Stimulated activated CD8-positive, alpha-beta memory T cell treated with anti-CD3 and anti-CD28 coated beads, Interleukin-7, amount 100 ng/mL, for 48 hours (primary cell): Measurements from ENCODE around the gene PRDM5.

Experiments used
- DNase-seq, 2 donors: peaks; one replicate each; pipeline ENCODE4 v3.0.0-alpha.2; 2020; ENCODE audit warnings: low read depth in 1 of 2; ENCODE audit errors: extremely low read depth in 1 of 2

PRDM5 gene

DNA sequence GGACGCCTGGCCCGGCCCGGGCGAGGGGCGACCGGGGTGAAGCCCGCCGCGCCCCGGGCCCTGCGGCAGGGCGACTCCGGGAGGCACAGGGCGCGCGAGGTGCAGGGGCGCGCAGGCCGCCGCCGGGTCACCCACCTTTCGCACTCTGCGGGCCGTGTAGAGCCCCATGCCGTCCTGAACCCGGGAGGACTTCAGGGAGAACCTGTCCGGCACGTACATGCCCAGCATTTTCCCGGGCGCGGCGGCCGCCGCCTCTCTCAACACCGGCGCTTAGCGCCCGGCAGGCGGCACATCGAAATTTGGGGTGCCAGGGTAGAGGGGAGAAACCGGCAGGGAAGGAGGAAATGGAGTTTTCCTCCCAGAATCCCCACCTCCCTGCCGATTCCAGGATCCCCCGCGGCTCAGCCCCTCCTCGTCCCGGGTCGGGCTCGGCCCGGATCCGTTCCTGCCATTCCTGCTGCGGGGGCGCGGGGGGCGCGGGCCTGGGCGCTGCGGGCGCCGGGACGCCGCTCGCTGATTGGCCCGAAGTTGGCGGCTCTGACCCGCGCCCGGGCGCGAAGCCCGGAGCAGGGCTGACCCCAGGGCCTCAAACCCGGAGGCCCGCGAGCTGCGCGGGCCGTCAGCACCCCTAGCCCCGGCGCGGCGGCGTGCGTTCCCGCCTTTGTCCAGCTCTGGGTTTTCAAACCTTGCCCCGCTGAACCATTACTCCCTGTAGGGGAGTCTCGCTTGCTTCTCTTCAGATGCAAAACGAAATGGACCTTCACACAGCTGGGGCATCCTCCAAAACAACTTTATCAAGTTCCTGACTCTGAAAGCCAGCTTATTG lies at the start of gene PRDM5:
TSS of gene PRDM5 (minus strand) at position 346 of the 826 bp plus-strand sequence. CDS start at position 228, 118 bp downstream.
- DNase-seq: no peak

- no peak for DNase-seq
Observed at GRCh38 chr4:120971884-120972283, 49.4 kb upstream of the PRDM5 start.

- no peak for DNase-seq
Observed at GRCh38 chr4:120965938-120966337, 43.4 kb upstream of the PRDM5 start.

- no peak for DNase-seq
Observed at GRCh38 chr4:120964596-120964995, 42.1 kb upstream of the PRDM5 start.

DNA sequence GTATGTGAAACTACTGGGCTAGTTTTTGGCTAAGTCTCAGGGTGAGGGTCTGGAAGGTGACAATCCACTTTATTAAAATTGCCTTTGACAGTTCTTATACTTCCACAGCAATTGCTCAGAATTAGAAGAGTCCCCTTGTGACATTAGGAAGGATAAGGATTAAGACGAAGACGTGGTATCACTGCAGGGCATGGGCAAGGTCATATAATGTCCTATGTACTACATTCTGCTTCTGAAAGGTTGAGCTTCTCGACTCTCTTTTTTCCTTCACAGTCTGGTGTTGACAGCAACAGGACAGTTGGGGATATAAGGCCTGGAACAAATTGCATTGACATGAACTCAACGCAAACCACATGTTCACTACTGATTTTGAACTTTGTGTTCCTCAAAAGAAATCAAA lies 40.9 kb upstream of the PRDM5 start:
- no peak for DNase-seq

DNA sequence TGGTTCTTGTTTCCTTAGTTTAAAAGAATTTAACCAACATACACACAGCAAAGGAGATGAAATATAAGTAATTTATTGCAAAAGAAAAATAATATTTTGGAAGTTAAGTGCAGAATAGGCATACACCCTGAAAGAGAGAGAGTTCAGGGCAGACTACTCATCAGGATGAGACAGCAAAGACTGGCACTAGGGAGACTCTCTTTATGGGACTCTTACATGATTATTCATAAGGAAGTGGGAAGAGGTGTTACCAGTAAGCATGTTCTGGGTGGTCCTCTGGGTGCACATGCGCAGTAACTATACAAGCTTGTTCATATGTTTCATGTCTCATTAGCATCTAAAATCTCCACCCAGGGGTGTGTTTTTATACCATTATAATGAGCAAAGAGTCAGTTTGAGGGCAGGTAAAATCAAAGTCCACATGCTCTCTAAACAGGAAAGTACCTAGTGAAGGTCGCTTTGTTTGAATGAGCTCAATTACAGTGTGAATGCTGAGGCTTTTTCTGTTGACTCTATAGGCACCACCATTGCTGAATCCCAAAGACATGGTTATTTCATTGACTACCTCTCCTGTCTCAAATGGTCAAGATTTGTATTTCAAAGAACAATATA lies 38.2 kb upstream of the PRDM5 start:
- no peak for DNase-seq

GRCh38 chr4:120948382-120948781 lies 25.9 kb upstream of the PRDM5 start:
- DNase-seq: no peak

DNA sequence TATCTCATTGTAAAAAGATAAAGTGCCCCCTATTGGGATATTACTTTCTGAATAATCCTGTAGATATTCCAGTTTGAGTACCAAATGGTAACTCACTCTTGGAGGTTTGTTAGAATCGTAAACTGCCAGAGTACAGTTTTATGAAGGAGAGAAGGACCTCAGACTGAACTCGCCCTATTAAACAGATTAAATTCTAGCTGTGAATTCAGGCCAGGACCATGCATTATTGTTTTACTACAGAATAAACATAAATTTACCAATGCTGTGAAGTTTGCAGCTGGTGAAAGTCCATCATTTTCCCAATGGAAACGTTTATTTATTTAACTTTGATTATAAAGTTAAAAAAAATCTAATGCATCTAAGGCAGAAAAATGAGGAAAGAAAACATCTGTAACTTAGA lies 20.2 kb upstream of the PRDM5 start:
- DNase-seq: no peak

- DNase-seq: no peak
Observed at GRCh38 chr4:120940547-120940946, 18.0 kb upstream of the PRDM5 start.

GRCh38 chr4:120939693-120940092 lies 17.2 kb upstream of the PRDM5 start:
- DNase-seq: no peak

GRCh38 chr4:120929847-120930246 lies 7.3 kb upstream of the PRDM5 start:
- DNase-seq: no peak

DNA sequence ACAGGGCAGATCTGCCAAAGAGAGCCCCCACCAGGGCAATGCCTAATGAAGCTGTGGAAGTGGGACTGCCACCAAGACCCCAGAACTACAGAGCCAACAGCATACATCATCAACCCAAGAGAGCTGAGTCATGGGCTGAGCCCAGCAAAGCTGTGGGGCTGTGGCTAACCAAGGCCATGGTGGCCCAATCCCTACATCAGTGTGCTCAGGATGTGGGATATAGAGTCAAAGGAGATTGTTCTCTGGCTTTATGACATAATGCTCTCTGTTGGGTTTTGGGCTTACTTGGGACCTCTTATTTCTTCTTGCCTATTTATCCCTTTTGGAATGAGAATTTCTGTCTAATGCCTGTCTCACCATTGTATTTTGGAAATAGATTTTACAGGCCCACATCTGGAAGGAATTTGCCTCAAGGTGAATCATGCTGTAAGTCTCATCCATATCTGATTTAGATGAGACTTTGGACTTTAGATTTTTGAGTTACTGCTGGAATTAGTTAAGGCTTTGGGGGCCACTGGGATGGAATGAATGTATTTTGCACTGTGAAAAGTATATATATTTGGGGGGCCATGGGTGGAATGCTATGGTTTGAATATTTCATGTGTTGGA lies 5.4 kb upstream of the PRDM5 start:
- no peak for DNase-seq

DNA sequence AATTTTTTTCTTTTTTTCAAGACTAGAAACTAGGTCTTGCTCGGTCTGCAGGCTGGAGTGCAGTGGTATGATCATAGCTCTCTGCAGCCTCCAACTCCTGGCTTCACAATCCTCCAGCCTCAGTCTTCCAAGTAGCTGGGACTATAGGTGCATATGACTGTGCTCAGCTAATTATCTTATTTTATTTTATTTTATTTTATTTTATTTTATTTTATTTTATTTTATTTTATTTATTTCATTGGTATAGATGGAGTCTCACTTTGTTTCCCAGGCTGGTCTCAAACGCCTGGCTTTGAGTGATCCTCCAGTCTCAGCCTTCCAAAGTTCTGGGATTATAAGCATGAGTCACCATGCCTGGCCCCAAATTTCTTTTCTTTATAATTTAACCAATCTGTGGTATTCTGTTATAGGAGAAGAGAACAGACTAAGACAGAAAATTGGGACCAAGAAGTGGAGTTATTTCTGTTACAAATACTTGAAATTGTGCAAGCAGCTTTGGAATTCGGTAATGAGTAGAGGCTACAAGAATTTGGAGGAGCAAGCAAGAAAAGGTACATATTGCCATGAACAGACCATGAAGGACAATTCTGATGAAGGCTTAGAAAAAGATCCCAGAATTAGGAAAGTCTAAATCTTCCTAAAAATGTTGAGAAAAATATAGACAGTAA lies 4.0 kb upstream of the PRDM5 start:
- DNase-seq: no peak

GRCh38 chr4:120924931-120925330 lies 2.4 kb upstream of the PRDM5 start:
- no peak for DNase-seq

GRCh38 chr4:120923207-120923522 lies 639 bp upstream of the PRDM5 start:
- no peak for DNase-seq

DNA sequence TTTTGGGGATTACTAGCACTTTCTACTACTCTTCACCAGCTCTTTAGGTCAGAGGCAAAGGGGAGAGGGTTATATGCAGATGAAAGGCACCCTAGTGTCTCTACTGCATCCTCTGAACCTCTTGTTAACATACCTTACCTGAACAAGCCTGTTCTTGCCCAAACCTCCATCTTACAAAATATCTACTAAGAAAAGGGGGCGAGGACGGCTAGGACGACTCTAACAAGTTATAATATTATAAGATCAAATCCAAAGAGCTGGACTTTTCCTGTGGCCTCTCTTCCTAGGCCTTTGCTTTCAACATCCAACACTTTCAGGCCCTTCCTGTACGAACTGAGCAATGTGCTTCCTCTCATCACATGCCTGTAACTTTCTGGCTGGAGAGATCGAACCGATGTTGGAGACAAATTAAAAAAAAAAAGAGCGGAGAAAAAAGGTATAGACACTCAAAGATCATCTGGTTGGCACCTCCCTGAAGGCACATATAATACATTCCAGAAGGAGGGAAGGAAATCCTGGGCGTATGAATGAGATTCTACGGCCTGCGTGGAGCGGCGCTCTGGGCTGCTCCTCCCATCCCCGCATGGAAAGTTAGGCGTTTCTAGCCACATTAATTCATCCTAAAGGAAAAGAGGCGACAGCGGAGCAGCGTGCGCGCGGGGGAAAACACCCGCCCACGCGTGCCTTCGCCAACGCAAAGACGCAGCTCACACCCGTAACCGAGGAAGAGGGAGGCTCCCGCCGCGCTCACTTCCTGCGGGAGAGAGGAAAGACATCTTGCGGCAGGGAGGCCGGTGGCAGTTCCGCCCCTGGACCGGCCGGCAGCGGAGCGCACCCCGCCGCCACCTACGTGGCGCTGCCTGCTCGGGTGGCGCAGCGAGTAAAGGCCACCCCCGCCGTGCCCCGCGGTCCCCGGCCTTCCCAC lies 808 bp downstream of the PRDM5 start:
- peak in 1 of 2 donors; percentile 38 for DNase-seq

- no peak for DNase-seq
Observed at GRCh38 chr4:120920666-120921065, 1.9 kb downstream of the PRDM5 start.

DNA sequence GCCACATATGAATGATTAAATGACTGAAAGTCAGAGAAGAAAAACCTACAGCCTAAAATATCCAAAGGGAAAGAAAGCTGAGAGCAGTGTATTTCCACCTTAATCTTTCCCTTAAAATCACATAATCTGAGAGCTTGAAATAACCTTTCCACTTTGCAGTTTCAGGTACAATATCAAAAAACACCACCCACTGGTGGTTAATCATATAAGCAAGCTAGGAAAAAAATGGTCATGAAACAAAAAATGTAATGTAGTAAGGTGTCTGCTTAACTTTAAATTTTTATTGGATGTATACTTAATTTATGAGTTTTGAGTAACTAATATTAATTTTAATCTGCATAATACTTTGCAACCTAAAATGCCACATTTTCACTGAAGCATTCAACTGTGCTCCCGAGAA lies 3.2 kb downstream of the PRDM5 start:
- no peak for DNase-seq

DNA sequence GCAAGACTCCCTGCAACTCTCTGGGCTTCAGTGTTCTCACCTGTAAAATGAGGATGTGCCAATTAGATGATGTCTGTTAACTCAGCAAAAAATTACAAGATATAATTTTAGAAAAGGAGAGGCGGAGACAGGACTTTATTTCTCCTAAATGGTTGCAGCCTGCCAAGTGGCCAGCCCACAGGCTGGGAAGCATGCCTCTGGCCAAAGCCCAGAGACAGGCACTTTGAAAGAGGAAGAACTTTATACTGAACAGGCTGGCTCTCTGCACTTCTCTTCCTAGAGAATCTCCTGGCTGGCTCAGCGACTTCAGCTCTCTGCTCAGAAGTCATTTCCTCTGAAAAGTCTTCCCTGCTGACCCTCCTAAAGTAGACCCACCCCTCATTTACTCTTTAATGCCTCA lies 3.7 kb downstream of the PRDM5 start:
- no peak for DNase-seq

DNA sequence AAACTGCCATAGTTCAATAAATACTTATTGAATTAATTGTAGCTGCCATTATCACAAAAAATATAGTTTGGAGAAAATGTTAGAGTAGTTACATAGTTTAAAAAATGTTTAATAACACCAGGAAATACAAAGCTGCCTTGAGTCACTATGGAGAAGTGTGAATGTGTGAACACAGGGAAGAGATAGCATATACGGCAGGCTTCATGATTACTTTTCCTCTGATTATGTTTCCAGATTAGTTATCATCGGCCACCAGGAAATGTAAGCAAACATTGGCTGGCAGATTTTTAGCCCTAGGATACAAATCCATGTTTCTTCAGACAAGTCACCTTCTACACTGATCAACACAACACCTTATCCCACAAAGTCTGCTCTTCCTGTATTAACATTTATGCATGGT lies 4.4 kb downstream of the PRDM5 start:
- no peak for DNase-seq

GRCh38 chr4:120916937-120917336 lies 5.6 kb downstream of the PRDM5 start:
- DNase-seq: no peak
